Transverse colon (tissue), 4 donors: Measurements from ENCODE around the gene RAB34. TPM values are rescaled to one million over a fixed set of nuclear protein-coding genes. Genes with fewer than 3 reads are reported as not detected.

Experiments used
- DNase-seq: peaks from one replicate; pipeline ENCODE4 v3.0.0-alpha.2; 2019
- H3K27ac ChIP-seq, 4 donors: fragments of 200-600 bp; sonication (generic); 2 replicates each; pipeline ENCODE4 v1.5.1; 2016 to 2018; ENCODE audit warnings: inconsistent platforms in 4 of 4
- H3K27me3 ChIP-seq: fragments of 200-600 bp; sonication (generic); 2 replicates; pipeline ENCODE4 v1.5.1; 2017; ENCODE audit warnings: inconsistent platforms
- H3K36me3 ChIP-seq, 4 donors: fragments of 200-600 bp; sonication (generic); 2 replicates each; pipeline ENCODE4 v1.5.1; 2017 to 2019; ENCODE audit warnings: inconsistent platforms in 4 of 4
- H3K4me1 ChIP-seq, 4 donors: fragments of 200-600 bp; sonication (generic); 2 replicates each; pipeline ENCODE4 v1.5.1; 2017 to 2020; ENCODE audit warnings: inconsistent platforms in 4 of 4
- H3K4me3 ChIP-seq, 4 donors: fragments of 200-600 bp; sonication (generic); 1 replicate in 1 of 4; 2 replicates in 3 of 4; pipeline versions ENCODE4 v1.5.1 to v1.6.1; 2017 to 2019; ENCODE audit warnings: inconsistent platforms in 4 of 4
- H3K9me3 ChIP-seq, 2 donors: fragments of 200-600 bp; sonication (generic); 2 replicates each; pipeline ENCODE4 v1.5.1; 2017 to 2019; ENCODE audit warnings: inconsistent platforms in 2 of 2
- CTCF ChIP-seq, 5 experiments: fragments of 200-600 bp in 3 of 5; fragments of 450-650 bp in 2 of 5; sonication (generic) in 3 of 5; IDR thresholded peaks; 1 replicate in 2 of 5; 2 replicates in 3 of 5; pipeline ENCODE4 v1.5.1; 2016 to 2017; ENCODE audit warnings: antibody characterized with exemption in 5 of 5, inconsistent platforms in 3 of 5, mild to moderate bottlenecking in 2 of 5, moderate library complexity in 1 of 5
- EP300 ChIP-seq: sonication (generic); formaldehyde crosslinking; IDR thresholded peaks from one replicate; pipeline ENCODE4 v1.6.1; 2017; ENCODE audit warnings: antibody characterized with exemption, low read depth
- POLR2A ChIP-seq: fragments of 450-650 bp; IDR thresholded peaks from one replicate; pipeline ENCODE4 v1.6.1; 2016; ENCODE audit warnings: antibody characterized with exemption, mild to moderate bottlenecking, moderate library complexity
- POLR2AphosphoS5 ChIP-seq, 3 donors: sonication (generic); formaldehyde crosslinking; IDR thresholded peaks; one replicate each; pipeline ENCODE4 v1.6.1; 2016; ENCODE audit warnings: antibody characterized with exemption in 3 of 3
- WGBS, 2 donors: methylation state at CpG; one replicate each; pipeline ENCODE4 v1.1.5; 2018; ENCODE audit warnings: low coverage in 1 of 2; 5-methylcytosine and 5-hydroxymethylcytosine counted together
- in situ Hi-C, 4 donors: fragments of 200-750 bp; cut with MboI; loops; one replicate each; pipeline versions ENCODE4 v1.15.0 to v1.15.1; 2017; ENCODE audit warnings: low sequenced_read_pairs in 3 of 4, low pct_ligation_motif_present in 1 of 4, low pct_unique_long_range_greater_than_20kb in 1 of 4
- intact Hi-C: fragments of 100-400 bp; cut with DNase I; formaldehyde crosslinking; loops from one replicate; pipeline ENCODE4 v1.15.1; 2023; ENCODE audit warnings: low total_unique reads
- total RNA-seq, 4 donors: library from RNA; depleted of rRNA; stranded (reverse); fragments of >200 nt; gene quantifications; one replicate each; pipeline ENCODE4 v1.1.0, GENCODE V29; 2016

The RAB34 gene
- 10 to 100 TPM; 41.1 to 60.5 (median 50.0) TPM for total RNA-seq

- 40% methylated on average over 40 of the region's 60 CpGs; no CpG with 5 or more reads in 1 of the 2 donors for WGBS, 2 donors
- DNase-seq: peak; percentile 56
- peaks cover 14% of the 10 kb centered on the region for H3K27me3 ChIP-seq
- peaks cover 30 to 53% (median 39%) of the 10 kb centered on the region in 4 donors for H3K4me1 ChIP-seq
- in situ Hi-C loops (no loop called here), intact Hi-C loops (no loop called here)
- peaks cover 0 to 7% (median 3%) of the 10 kb centered on the region in 4 donors for H3K36me3 ChIP-seq
- peak within 1 kb of the TSS; percentile 37 to 56 (median 52) for H3K4me3 ChIP-seq
- H3K27ac ChIP-seq: peak within 1 kb of the TSS; percentile 85 to 91 (median 88)
- no peaks in the 10 kb centered on the region for H3K9me3 ChIP-seq
- TF ChIP-seq POLR2AphosphoS5 (IDR thresholded peaks at IDR 0.05) (peak in 2 of 3 donors; percentile 22 to 44), POLR2A (peak; percentile 38), EP300 (no peak), CTCF (IDR thresholded peaks at IDR 0.05) (peak in 1 of 5 experiments; percentile 6)
These were observed at the start of gene RAB34 for GRCh38 chr17:28717578-28718332. Gene RAB34 (minus strand): TSS chr17:28717868. CDS start chr17:28717266, 602 bp downstream.

GRCh38 chr17:28765038-28765437, 47.4 kb upstream of the RAB34 start:
- DNase-seq: no peak
- Histone ChIP-seq H3K4me1 (peaks cover 0 to 17% (median 7%) of the 10 kb centered on the region in 4 donors), H3K27me3 (no peaks in the 10 kb centered on the region), H3K27ac (no peak overlapping the region), H3K36me3 (peaks cover 0 to 10% (median 3%) of the 10 kb centered on the region in 4 donors), H3K4me3 (no peak overlapping the region), H3K9me3 (no peaks in the 10 kb centered on the region)
- in situ Hi-C loops (loop anchor here in 3 of 4 donors (25.0 kb wide), 2 partner anchors 122 to 147 kb away; partner anchors contain the start of genes DHRS13 (in 2 of the 3) and FLOT2 (in 1 of the 3)), intact Hi-C loops (loop anchor here (10.0 kb wide), 1 partner anchor 50 kb away; no protein-coding TSS in a partner anchor)
- TF ChIP-seq POLR2A: no peak
- no peak for TF ChIP-seq POLR2AphosphoS5 (IDR thresholded peaks at IDR 0.05)
- TF ChIP-seq EP300: no peak
- no peak for TF ChIP-seq CTCF (IDR thresholded peaks at IDR 0.05)
- 80% methylated on average over 4 of the region's 4 CpGs; no CpG with 5 or more reads in 1 of the 2 donors for WGBS, 2 donors

- TF ChIP-seq POLR2AphosphoS5 (IDR thresholded peaks at IDR 0.05) (peak in 1 of 3 donors; percentile 11), CTCF (IDR thresholded peaks at IDR 0.05) (peak; percentile 80 to 92 (median 88)), POLR2A (no peak), EP300 (no peak)
- no peaks in the 10 kb centered on the region for H3K27me3 ChIP-seq
- H3K9me3 ChIP-seq: no peaks in the 10 kb centered on the region
- intact Hi-C loops: loop anchor here (10.0 kb wide), 1 partner anchor 51 kb away; no protein-coding TSS in a partner anchor
- peaks cover 0 to 17% (median 3%) of the 10 kb centered on the region in 4 donors for H3K36me3 ChIP-seq
- peaks cover 0 to 17% (median 7%) of the 10 kb centered on the region in 4 donors for H3K4me1 ChIP-seq
- in situ Hi-C loops: loop anchor here in 3 of 4 donors (25.0 kb wide), 2 partner anchors 123 to 148 kb away; partner anchors contain the start of genes DHRS13 (in 2 of the 3) and FLOT2 (in 1 of the 3)
- no peak overlapping the region for H3K4me3 ChIP-seq
- H3K27ac ChIP-seq: no peak overlapping the region
- WGBS, 2 donors: 57% methylated on average over 5 of the region's 5 CpGs; no CpG with 5 or more reads in 1 of the 2 donors
- DNase-seq: peak; percentile 81
These were observed 46.2 kb upstream of the RAB34 start for GRCh38 chr17:28763804-28764266.
